ENCODE results near the gene CFAP126.

- TF ChIP-seq CTCF (IDR thresholded peaks at IDR 0.05 in 8 of 11, conservative IDR thresholded peaks at IDR 0.05 in 3 of 11) (no peak), POLR2AphosphoS5 (IDR thresholded peaks at IDR 0.05) (no peak), POLR2A (IDR thresholded peaks at IDR 0.05) (no peak)
These were observed 3.3 kb downstream of the CFAP126 start for GRCh38 chr1:161364332-161364731.
